Brain microvascular endothelial cell (primary cell): Measurements from ENCODE around the gene ZNF497.

Source experiments
- DNase-seq: peaks from one replicate; pipeline ENCODE4 v3.0.0-alpha.2; 2020
- H3K27ac ChIP-seq: fragments of 250-450 bp; sonication (Bioruptor Pico); 2 replicates; pipeline ENCODE4 v1.5.1; 2020; ENCODE audit warnings: mild to moderate bottlenecking, moderate library complexity
- H3K27me3 ChIP-seq: fragments of 250-450 bp; sonication (Bioruptor Pico); replicated peaks from 2 replicates; pipeline ENCODE4 v1.5.1; 2020; ENCODE audit warnings: mild to moderate bottlenecking
- H3K36me3 ChIP-seq: fragments of 250-450 bp; sonication (Bioruptor Pico); replicated peaks from 2 replicates; pipeline ENCODE4 v1.5.1; 2020; ENCODE audit warnings: mild to moderate bottlenecking
- H3K4me3 ChIP-seq: 2 replicates; pipeline ENCODE4 v1.5.1; 2011; ENCODE audit warnings: low read depth, mild to moderate bottlenecking, control low read depth, low read length, moderate library complexity
- CTCF ChIP-seq: IDR thresholded peaks from 2 replicates; pipeline ENCODE4 v1.5.1; 2011; ENCODE audit warnings: low read depth, mild to moderate bottlenecking, moderate library complexity, low read length, control low read depth, inconsistent platforms; ENCODE audit errors: missing control alignments
- in situ Hi-C: cut with HindIII; loops from 2 replicates; pipeline ENCODE4 v1.10.0; 2017; ENCODE audit warnings: low sequenced_read_pairs, low pct_ligation_motif_present

Gene ZNF497

GRCh38 chr19:58401840-58402421 is 39.4 kb upstream of the ZNF497 start:
- no peak for DNase-seq
- in situ Hi-C loops = no loop called here
- no peaks in the 10 kb centered on the region for H3K27me3 ChIP-seq
- no peak overlapping the region for H3K27ac ChIP-seq
- H3K4me3 ChIP-seq = peak overlapping the region; percentile 75
- TF ChIP-seq CTCF = no peak
- no peaks in the 10 kb centered on the region for H3K36me3 ChIP-seq

DNA sequence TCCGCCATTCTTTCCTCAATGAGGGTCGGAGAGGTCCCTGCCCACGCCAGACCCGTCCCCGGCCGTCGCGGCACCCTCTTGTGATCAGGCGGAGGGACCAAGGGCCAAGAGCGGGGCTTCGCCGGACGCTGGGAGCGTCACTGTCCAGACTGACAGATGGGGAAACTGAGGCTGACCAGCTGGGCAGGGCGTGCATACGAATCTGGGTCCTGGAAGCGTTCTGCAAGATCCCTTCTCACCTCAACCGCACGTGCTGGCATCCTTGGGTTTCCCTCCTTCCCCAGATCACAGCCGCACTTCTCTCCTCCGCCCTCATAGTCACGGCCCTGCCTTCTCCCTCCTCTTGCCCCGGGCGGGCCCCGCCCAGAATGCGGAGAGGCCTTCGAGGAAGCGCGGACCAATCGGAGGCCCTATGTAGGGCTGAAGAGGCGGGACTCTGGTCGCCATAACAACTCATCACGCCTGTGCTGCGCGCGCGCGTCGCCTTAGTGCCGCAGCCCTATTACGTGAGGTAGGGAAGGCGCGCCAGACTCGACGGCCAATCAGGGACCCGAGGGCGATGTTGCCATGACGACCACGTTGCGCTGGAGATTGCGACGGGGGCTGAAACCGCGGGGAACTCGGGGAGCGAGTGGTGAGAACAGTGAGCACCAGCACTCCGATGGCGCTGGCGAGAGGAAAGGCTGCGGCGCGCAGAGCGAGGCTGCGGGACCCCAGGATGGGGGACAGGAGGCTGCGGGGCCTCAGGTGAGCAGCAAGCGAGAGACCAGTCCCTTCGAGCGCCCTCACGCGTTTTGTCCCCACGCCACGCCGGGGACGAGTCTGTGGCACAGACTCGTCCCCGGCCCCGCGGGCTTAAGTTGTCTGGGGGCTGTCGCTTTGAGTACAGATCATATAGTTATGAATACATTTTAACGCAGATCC is 38.6 kb upstream of the ZNF497 start:
- TF ChIP-seq CTCF = no peak
- H3K27ac ChIP-seq = peak overlapping the region; percentile 36

GRCh38 chr19:58400316-58400915 is 37.9 kb upstream of the ZNF497 start:
- TF ChIP-seq CTCF = no peak
- H3K36me3 ChIP-seq = peaks cover 1% of the 10 kb centered on the region
- in situ Hi-C loops = no loop called here
- no peaks in the 10 kb centered on the region for H3K27me3 ChIP-seq
- H3K4me3 ChIP-seq = peak overlapping the region; percentile 60
- no peak overlapping the region for H3K27ac ChIP-seq
- DNase-seq = no peak

More for the DNA sequence above, 38.6 kb upstream of the ZNF497 start:
- H3K36me3 ChIP-seq = no peaks in the 10 kb centered on the region
- peak overlapping the region; percentile 75 for H3K4me3 ChIP-seq
- no peaks in the 10 kb centered on the region for H3K27me3 ChIP-seq
- in situ Hi-C loops = no loop called here
- peak; percentile 99 for DNase-seq

GRCh38 chr19:58399903-58400302 is 37.4 kb upstream of the ZNF497 start:
- no peaks in the 10 kb centered on the region for H3K27me3 ChIP-seq
- no peak overlapping the region for H3K4me3 ChIP-seq
- no peak overlapping the region for H3K27ac ChIP-seq
- DNase-seq = no peak
- H3K36me3 ChIP-seq = peaks cover 6% of the 10 kb centered on the region
- TF ChIP-seq CTCF = no peak
- in situ Hi-C loops = no loop called here

DNA sequence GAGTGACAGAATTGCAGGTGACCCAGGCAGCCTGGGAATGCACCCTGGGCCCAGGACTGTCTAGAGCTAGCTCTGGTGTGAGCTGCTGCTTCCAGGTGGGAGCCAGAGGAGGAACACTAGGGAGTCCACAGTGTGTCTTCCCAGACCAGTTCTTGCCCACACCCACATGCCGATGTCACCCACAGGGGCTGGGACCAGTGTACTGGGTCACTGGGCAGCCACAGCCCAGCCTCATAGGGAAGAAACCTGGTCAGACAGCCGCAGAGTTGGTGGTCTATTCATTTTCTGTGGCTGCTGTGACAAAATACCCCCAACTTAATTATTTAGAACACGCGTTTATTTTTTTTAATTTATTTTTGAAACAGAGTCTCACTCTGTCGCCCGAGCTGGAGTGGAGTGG is 36.0 kb upstream of the ZNF497 start:
- in situ Hi-C loops = no loop called here
- TF ChIP-seq CTCF = no peak
- Histone ChIP-seq H3K27me3 (no peaks in the 10 kb centered on the region), H3K36me3 (peaks cover 19% of the 10 kb centered on the region), H3K27ac (no peak overlapping the region), H3K4me3 (no peak overlapping the region)
- no peak for DNase-seq
